CD4-positive, alpha-beta T cell (primary cell): Measurements from ENCODE around the gene RAB34. TPM values are rescaled to one million over a fixed set of nuclear protein-coding genes. Genes with fewer than 3 reads are reported as not detected.
A peak's percentile ranks its signal among the peaks of the same experiment; 100 is the strongest.

ENCODE experiments used
- ATAC-seq: fragments of 200-7000 bp; cut with Tn5 transposase; one replicate; pipeline ENCODE4 v1.10.0; 2022; ENCODE audit warnings: mild to moderate bottlenecking; ENCODE audit not compliant: poor library complexity
- CTCF ChIA-PET: fragments of 350-600 bp; sonication (Branson Sonifier 250); formaldehyde crosslinking; loops from one replicate; lab custom pipeline; 2021; ENCODE audit warnings: antibody characterized with exemption, inconsistent platforms; lab: Charles Lee
- POLR2A ChIA-PET: fragments of 350-600 bp; sonication (Branson Sonifier 250); formaldehyde crosslinking; loops from one replicate; lab custom pipeline; 2021; ENCODE audit warnings: antibody characterized with exemption, inconsistent platforms; lab: Charles Lee
- DNase-seq, 14 experiments: peaks; one replicate each; pipeline ENCODE4 v3.0.0-alpha.2; 2013 to 2020; ENCODE audit warnings: mixed read lengths in 2 of 14
- H3K27ac ChIP-seq, 2 donors: one replicate each; pipeline versions ENCODE4 v1.5.1 to v1.7.0; 2013; ENCODE audit warnings: low read length in 2 of 2, low read depth in 1 of 2, mild to moderate bottlenecking in 1 of 2
- H3K27me3 ChIP-seq, 2 experiments: 1 replicate in 1 of 2; 2 replicates in 1 of 2; pipeline versions ENCODE4 v1.6.1 to v1.7.0; 2013; ENCODE audit warnings: low read length in 2 of 2, control low read depth in 1 of 2, mild to moderate bottlenecking in 1 of 2, moderate library complexity in 1 of 2; ENCODE audit not compliant: insufficient read depth in 2 of 2, control insufficient read depth in 1 of 2
- H3K36me3 ChIP-seq: one replicate; pipeline ENCODE4 v1.6.1; 2013; ENCODE audit warnings: low read length, control low read depth; ENCODE audit not compliant: insufficient read depth
- H3K4me1 ChIP-seq: one replicate; pipeline ENCODE4 v1.6.1; 2013; ENCODE audit warnings: low read length, control low read depth; ENCODE audit not compliant: insufficient read depth
- H3K4me3 ChIP-seq: one replicate; pipeline ENCODE4 v1.5.1; 2013; ENCODE audit warnings: mild to moderate bottlenecking, low read length, moderate library complexity
- H3K9me3 ChIP-seq, 2 experiments: 1 replicate in 1 of 2; 2 replicates in 1 of 2; pipeline versions ENCODE4 v1.6.1 to v1.7.0; 2013; ENCODE audit warnings: low read length in 2 of 2, mild to moderate bottlenecking in 2 of 2, control low read depth in 1 of 2, moderate library complexity in 1 of 2; ENCODE audit not compliant: control insufficient read depth in 1 of 2, insufficient read depth in 1 of 2
- H3K27ac Mint-ChIP-seq: one replicate; pipeline ENCODE4 v1.8.0; 2020; ENCODE audit warnings: mixed read lengths
- H3K27me3 Mint-ChIP-seq: one replicate; pipeline ENCODE4 v1.8.0; 2021; ENCODE audit warnings: mixed read lengths
- H3K36me3 Mint-ChIP-seq: one replicate; pipeline ENCODE4 v1.8.0; 2021; ENCODE audit warnings: low read depth, mixed read lengths
- H3K4me1 Mint-ChIP-seq: one replicate; pipeline ENCODE4 v1.8.0; 2021; ENCODE audit warnings: low read depth, mixed read lengths
- H3K4me3 Mint-ChIP-seq: one replicate; pipeline ENCODE4 v1.8.0; 2020; ENCODE audit warnings: mild to moderate bottlenecking, mixed read lengths
- H3K9me3 Mint-ChIP-seq: one replicate; pipeline ENCODE4 v1.8.0; 2020; ENCODE audit warnings: mixed read lengths
- intact Hi-C, 2 experiments: fragments of 100-400 bp; cut with DNase I in 1 of 2; cut with micrococcal nuclease in 1 of 2; formaldehyde crosslinking; loops; one replicate each; pipeline versions ENCODE4 v1.15.1 to v1.9.0; 2023 to 2025; cut with DNase I, micrococcal nuclease
- total RNA-seq, 174 experiments: library from RNA in 2 of 174; stranded (reverse) in 2 of 174; gene quantifications; one replicate each; pipeline ENCODE4 v1.2.3 and lab custom pipeline; 2021 to 2026
- TF ChIP-seq, protein P1 (sequence below): fragments of 200-600 bp; IDR thresholded peaks from one replicate; pipeline ENCODE4 v1.8.0; 2022; ENCODE audit warnings: antibody characterized with exemption, mild to moderate bottlenecking

RAB34 gene
- total RNA-seq, 2 experiments from 2014 or later = 20.7 to 21.3 TPM

DNA sequence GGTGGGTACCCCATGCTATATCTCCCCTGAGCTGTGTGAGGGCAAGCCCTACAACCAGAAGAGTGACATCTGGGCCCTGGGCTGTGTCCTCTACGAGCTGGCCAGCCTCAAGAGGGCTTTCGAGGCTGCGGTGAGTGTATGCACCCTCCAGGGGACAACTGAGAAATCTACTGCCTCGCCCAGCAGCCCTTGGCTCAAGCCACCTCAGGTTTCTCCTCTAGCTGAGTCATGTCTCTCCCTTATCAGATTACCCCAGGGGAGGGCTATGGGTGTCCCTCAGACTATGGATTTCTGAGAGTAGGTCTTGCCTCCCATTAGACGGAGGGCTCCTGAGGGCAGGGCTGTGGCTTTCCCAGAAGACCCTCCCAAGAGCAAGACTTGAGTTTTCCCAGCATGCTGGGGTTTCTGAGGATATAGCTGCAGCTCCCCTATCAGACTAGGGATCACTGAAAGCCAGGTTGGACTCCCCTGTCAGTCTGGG is 17.6 kb upstream of the RAB34 start:
- Histone ChIP-seq H3K9me3 (no peaks in the 10 kb centered on the region), H3K36me3 (no peaks in the 10 kb centered on the region), H3K4me1 (peaks cover 16% of the 10 kb centered on the region), H3K27me3 (no peaks in the 10 kb centered on the region), H3K4me3 (no peak overlapping the region), H3K27ac (no peak overlapping the region)
- no peak for DNase-seq
- no peaks in the 10 kb centered on the region for H3K9me3 Mint-ChIP-seq
- no peaks in the 10 kb centered on the region for H3K27me3 Mint-ChIP-seq
- intact Hi-C loops = no loop called here
- TF ChIP-seq, protein P1, sequence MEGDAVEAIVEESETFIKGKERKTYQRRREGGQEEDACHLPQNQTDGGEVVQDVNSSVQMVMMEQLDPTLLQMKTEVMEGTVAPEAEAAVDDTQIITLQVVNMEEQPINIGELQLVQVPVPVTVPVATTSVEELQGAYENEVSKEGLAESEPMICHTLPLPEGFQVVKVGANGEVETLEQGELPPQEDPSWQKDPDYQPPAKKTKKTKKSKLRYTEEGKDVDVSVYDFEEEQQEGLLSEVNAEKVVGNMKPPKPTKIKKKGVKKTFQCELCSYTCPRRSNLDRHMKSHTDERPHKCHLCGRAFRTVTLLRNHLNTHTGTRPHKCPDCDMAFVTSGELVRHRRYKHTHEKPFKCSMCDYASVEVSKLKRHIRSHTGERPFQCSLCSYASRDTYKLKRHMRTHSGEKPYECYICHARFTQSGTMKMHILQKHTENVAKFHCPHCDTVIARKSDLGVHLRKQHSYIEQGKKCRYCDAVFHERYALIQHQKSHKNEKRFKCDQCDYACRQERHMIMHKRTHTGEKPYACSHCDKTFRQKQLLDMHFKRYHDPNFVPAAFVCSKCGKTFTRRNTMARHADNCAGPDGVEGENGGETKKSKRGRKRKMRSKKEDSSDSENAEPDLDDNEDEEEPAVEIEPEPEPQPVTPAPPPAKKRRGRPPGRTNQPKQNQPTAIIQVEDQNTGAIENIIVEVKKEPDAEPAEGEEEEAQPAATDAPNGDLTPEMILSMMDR = no peak
- no peak overlapping the region for H3K27ac Mint-ChIP-seq
- ChIA-PET POLR2A (no interaction called here), CTCF (interaction anchor here (0.9 to 2.2 kb wide), 3 partner anchors 8 to 28 kb away, joined by 3 to 7 read pairs (median 4); no protein-coding TSS in a partner anchor)
- H3K4me3 Mint-ChIP-seq = no peak overlapping the region
- peaks cover 5% of the 10 kb centered on the region for H3K36me3 Mint-ChIP-seq
- ATAC-seq = no peak
- peaks cover 12% of the 10 kb centered on the region for H3K4me1 Mint-ChIP-seq

DNA sequence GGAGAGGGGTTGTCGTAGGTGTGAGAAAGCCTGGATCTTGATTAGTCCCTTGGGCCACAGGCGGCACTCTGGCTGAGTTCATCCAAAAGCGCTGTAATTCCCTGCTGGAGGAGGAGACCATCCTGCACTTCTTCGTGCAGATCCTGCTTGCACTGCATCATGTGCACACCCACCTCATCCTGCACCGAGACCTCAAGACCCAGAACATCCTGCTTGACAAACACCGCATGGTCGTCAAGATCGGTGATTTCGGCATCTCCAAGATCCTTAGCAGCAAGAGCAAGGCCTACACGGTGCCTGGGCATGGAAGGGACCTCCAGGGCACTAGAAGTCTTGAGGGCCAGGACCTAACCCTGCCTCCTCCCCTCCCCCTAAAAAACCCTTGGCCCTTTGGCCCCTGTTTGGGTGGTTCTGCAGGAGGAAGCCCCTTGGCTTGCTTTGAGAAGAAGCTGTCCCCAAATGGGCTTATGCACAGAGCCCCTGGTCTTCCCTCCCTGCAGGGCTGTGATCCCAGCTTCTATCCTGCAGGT is 17.1 kb upstream of the RAB34 start:
- Histone ChIP-seq H3K27ac (no peak overlapping the region), H3K36me3 (no peaks in the 10 kb centered on the region), H3K27me3 (no peaks in the 10 kb centered on the region), H3K9me3 (no peaks in the 10 kb centered on the region), H3K4me1 (peaks cover 16% of the 10 kb centered on the region), H3K4me3 (no peak overlapping the region)
- Mint-ChIP-seq H3K36me3 (peaks cover 5% of the 10 kb centered on the region), H3K9me3 (no peaks in the 10 kb centered on the region), H3K27me3 (no peaks in the 10 kb centered on the region), H3K4me1 (peaks cover 15% of the 10 kb centered on the region), H3K4me3 (no peak overlapping the region), H3K27ac (no peak overlapping the region)
- DNase-seq = peak in 1 of 14 experiments; percentile 5
- intact Hi-C loops = no loop called here
- CTCF ChIA-PET = interaction anchor here (2.2 kb wide), 1 partner anchor 15 kb away, joined by 7 read pairs; no protein-coding TSS in a partner anchor
- POLR2A ChIA-PET = no interaction called here
- no peak for ATAC-seq
- TF ChIP-seq, protein P1 = no peak

DNA sequence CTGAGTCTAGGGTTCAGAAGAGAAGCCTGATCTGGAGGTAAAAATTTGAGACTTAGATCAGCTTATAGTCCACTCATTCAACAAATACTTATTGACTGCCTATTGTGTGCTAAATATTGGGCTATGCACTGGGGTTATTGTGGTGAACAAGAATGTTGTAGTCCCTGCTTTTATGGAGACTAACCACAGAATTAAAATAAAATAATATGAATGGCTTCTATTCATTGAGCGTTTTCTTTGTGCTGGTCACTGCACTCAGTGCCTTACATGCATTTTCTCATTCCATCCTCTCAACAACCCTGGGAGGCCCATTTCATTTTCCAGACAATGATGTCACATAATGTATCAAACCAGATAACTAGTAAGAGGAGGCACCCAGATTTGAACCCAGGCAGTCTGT is 15.7 kb upstream of the RAB34 start:
- H3K4me3 Mint-ChIP-seq = no peak overlapping the region
- intact Hi-C loops = no loop called here
- Histone ChIP-seq H3K9me3 (no peaks in the 10 kb centered on the region), H3K36me3 (no peaks in the 10 kb centered on the region), H3K27me3 (no peaks in the 10 kb centered on the region), H3K4me1 (peaks cover 17% of the 10 kb centered on the region), H3K4me3 (no peak overlapping the region), H3K27ac (no peak overlapping the region)
- H3K27ac Mint-ChIP-seq = no peak overlapping the region
- DNase-seq = no peak
- ChIA-PET POLR2A (no interaction called here), CTCF (interaction anchor here (1.0 to 1.1 kb wide), 2 partner anchors 17 to 30 kb away, joined by 3 read pairs; no protein-coding TSS in a partner anchor)
- ATAC-seq = no peak
- peaks cover 16% of the 10 kb centered on the region for H3K4me1 Mint-ChIP-seq
- H3K36me3 Mint-ChIP-seq = peaks cover 8% of the 10 kb centered on the region
- no peaks in the 10 kb centered on the region for H3K9me3 Mint-ChIP-seq
- TF ChIP-seq, protein P1 = no peak
- H3K27me3 Mint-ChIP-seq = no peaks in the 10 kb centered on the region
